CD14-positive monocyte (primary cell): ENCODE data around the gene RABL6. TPM values are rescaled to one million over a fixed set of nuclear protein-coding genes. Genes with fewer than 3 reads are reported as not detected.

Experiments
- DNase-seq, 3 donors: peaks; one replicate each; pipeline ENCODE4 v3.0.0-alpha.2; 2011 to 2022
- H2AFZ ChIP-seq: 2 replicates; pipeline ENCODE4 v1.6.0; 2012; ENCODE audit warnings: mild to moderate bottlenecking, low read depth, low read length, inconsistent platforms; ENCODE audit not compliant: insufficient read depth, poor library complexity, severe bottlenecking
- H3K27ac ChIP-seq, 2 donors: 1 replicate in 1 of 2; 2 replicates in 1 of 2; pipeline ENCODE4 v1.5.1; 2012 to 2013; ENCODE audit warnings: low read length in 2 of 2, control low read depth in 1 of 2, inconsistent platforms in 1 of 2, low read depth in 1 of 2, mild to moderate bottlenecking in 1 of 2
- H3K27me3 ChIP-seq, 2 donors: one replicate each; pipeline versions ENCODE4 v1.6.0 to v1.6.1; 2011 to 2013; ENCODE audit warnings: low read length in 2 of 2; ENCODE audit not compliant: control insufficient read depth in 2 of 2, insufficient read depth in 2 of 2
- H3K36me3 ChIP-seq, 2 donors: replicated peaks in 1 of 2; 1 replicate in 1 of 2; 2 replicates in 1 of 2; pipeline versions ENCODE4 v1.5.1 to v1.6.1; 2012 to 2013; ENCODE audit warnings: low read length in 2 of 2, control low read depth in 1 of 2, inconsistent platforms in 1 of 2, mild to moderate bottlenecking in 1 of 2; ENCODE audit not compliant: insufficient read depth in 2 of 2, control insufficient read depth in 1 of 2
- H3K4me1 ChIP-seq, 2 donors: 1 replicate in 1 of 2; 2 replicates in 1 of 2; pipeline versions ENCODE4 v1.5.1 to v1.6.1; 2012 to 2013; ENCODE audit warnings: low read length in 2 of 2, control low read depth in 1 of 2, inconsistent platforms in 1 of 2, mild to moderate bottlenecking in 1 of 2, moderate library complexity in 1 of 2; ENCODE audit not compliant: insufficient read depth in 2 of 2, control insufficient read depth in 1 of 2
- H3K4me2 ChIP-seq: replicated peaks from 2 replicates; pipeline ENCODE3; 2012; ENCODE audit warnings: low read length, moderate library complexity, mild to moderate bottlenecking; ENCODE audit not compliant: poor library complexity, severe bottlenecking; ENCODE audit errors: extremely low read depth
- H3K4me3 ChIP-seq, 3 experiments: fragments of 200-600 bp in 1 of 3; sonication (generic) in 1 of 3; replicated peaks in 1 of 3; 1 replicate in 2 of 3; 2 replicates in 1 of 3; pipeline ENCODE4 v1.5.1; 2011 to 2013; ENCODE audit warnings: low read length in 3 of 3, mild to moderate bottlenecking in 3 of 3, control low read depth in 2 of 3, low read depth in 2 of 3, inconsistent platforms in 1 of 3, moderate library complexity in 1 of 3
- H3K79me2 ChIP-seq: 2 replicates; pipeline ENCODE4 v1.6.0; 2012; ENCODE audit warnings: mild to moderate bottlenecking, control low read depth, inconsistent platforms, low read length, moderate library complexity; ENCODE audit not compliant: insufficient read depth
- H3K9ac ChIP-seq: 2 replicates; pipeline ENCODE4 v1.6.0; 2017; ENCODE audit warnings: low read length, mild to moderate bottlenecking; ENCODE audit not compliant: insufficient read depth, poor library complexity, severe bottlenecking
- H3K9me3 ChIP-seq, 2 donors: replicated peaks in 1 of 2; 1 replicate in 1 of 2; 2 replicates in 1 of 2; pipeline versions ENCODE4 v1.5.1 to v1.6.1; 2012 to 2013; ENCODE audit warnings: low read length in 2 of 2, control low read depth in 1 of 2; ENCODE audit not compliant: control insufficient read depth in 1 of 2, insufficient read depth in 1 of 2
- H4K20me1 ChIP-seq: 2 replicates; pipeline ENCODE4 v1.6.0; 2012; ENCODE audit warnings: mild to moderate bottlenecking, low read length, control low read depth, moderate library complexity; ENCODE audit not compliant: insufficient read depth
- H3K27ac Mint-ChIP-seq, 7 donors: one replicate each; pipeline ENCODE4 v1.8.0; 2020; ENCODE audit warnings: mild to moderate bottlenecking in 7 of 7, mixed read lengths in 7 of 7, moderate library complexity in 6 of 7, inconsistent platforms in 2 of 7
- H3K27me3 Mint-ChIP-seq, 3 donors: one replicate each; pipeline ENCODE4 v1.8.0; 2021 to 2022; ENCODE audit warnings: low read depth in 3 of 3, mild to moderate bottlenecking in 3 of 3, mixed read lengths in 3 of 3, moderate library complexity in 3 of 3, inconsistent platforms in 1 of 3
- H3K36me3 Mint-ChIP-seq, 2 donors: one replicate each; pipeline ENCODE4 v1.8.0; 2020; ENCODE audit warnings: mixed read lengths in 2 of 2, inconsistent platforms in 1 of 2, mild to moderate bottlenecking in 1 of 2
- H3K4me1 Mint-ChIP-seq: one replicate; pipeline ENCODE4 v1.8.0; 2020; ENCODE audit warnings: mild to moderate bottlenecking, mixed read lengths
- H3K4me3 Mint-ChIP-seq, 2 donors: one replicate each; pipeline ENCODE4 v1.8.0; 2020; ENCODE audit warnings: mild to moderate bottlenecking in 2 of 2, mixed read lengths in 2 of 2, moderate library complexity in 1 of 2
- H3K9me3 Mint-ChIP-seq, 7 donors: one replicate each; pipeline ENCODE4 v1.8.0; 2020 to 2022; ENCODE audit warnings: mixed read lengths in 7 of 7, mild to moderate bottlenecking in 6 of 7, moderate library complexity in 6 of 7, inconsistent platforms in 2 of 7
- WGBS: methylation state at CpG from one replicate; pipeline ENCODE4 v1.1.5; 2013; ENCODE audit warnings: missing lambda C conversion rate; ENCODE audit not compliant: insufficient coverage; 5-methylcytosine and 5-hydroxymethylcytosine counted together
- intact Hi-C, 2 donors: fragments of 100-400 bp; cut with micrococcal nuclease; formaldehyde crosslinking; loops; one replicate each; pipeline versions ENCODE4 v1.15.0 to v1.15.1; 2023
- polyA plus RNA-seq, 3 donors: library from polyadenylated mRNA; depleted of rRNA in 1 of 3; unstranded in 2 of 3; stranded (reverse) in 1 of 3; fragments of 300-500 nt in 2 of 3; fragments of >200 nt in 1 of 3; fragmentation: Illumina TruSeq in 2 of 3; gene quantifications; 1 replicate in 2 of 3; 2 replicates in 1 of 3; pipeline ENCODE4 v1.2.3, GENCODE V29; 2012 to 2021
- TF ChIP-seq, protein P1 (sequence below): fragments of 200-600 bp; IDR thresholded peaks from one replicate; pipeline ENCODE4 v1.8.0; 2022; ENCODE audit warnings: antibody characterized with exemption, mild to moderate bottlenecking

Gene RABL6
- polyA plus RNA-seq, 3 donors, result 6.7 to 30.9 (median 8.1) TPM

DNA sequence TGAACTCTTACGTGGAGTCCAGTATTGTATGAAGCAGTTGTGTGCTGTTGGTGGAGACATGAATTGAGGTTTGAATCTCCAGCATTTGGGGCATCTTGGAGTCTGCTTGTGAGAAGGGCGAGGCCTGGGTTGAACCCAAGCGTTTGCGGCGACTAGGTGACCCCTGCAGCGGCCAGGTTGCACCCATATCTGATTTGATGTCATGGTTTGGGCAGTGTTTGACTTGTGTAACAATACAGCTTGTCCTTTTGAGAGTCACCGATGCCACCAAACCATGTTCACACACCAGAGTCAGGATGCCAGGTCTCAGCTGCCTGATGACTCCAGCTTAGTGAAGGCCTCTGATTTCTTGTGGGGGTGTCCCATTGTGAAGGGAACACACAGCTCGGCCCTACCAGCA is 80.7 kb downstream of the RABL6 start:
- Histone ChIP-seq H4K20me1 (peaks cover 20% of the 10 kb centered on the region), H3K9ac (no peak overlapping the region), H3K27ac (no peak overlapping the region), H3K36me3 (peaks cover 0 to 16% of the 10 kb centered on the region in 2 donors), H3K4me3 (no peak overlapping the region), H3K27me3 (no peaks in the 10 kb centered on the region), H3K79me2 (peaks cover 67% of the 10 kb centered on the region), H3K4me1 (peaks cover 13 to 18% of the 10 kb centered on the region in 2 donors), H3K4me2 (no peak overlapping the region), H2AFZ (no peak overlapping the region), H3K9me3 (no peaks in the 10 kb centered on the region)
- Mint-ChIP-seq H3K36me3 (peaks cover 8 to 23% of the 10 kb centered on the region in 2 donors), H3K27ac (peak overlapping the region in 1 of 7 donors; percentile 8), H3K9me3 (no peaks in the 10 kb centered on the region), H3K4me3 (no peak overlapping the region), H3K27me3 (peaks cover 0 to 2% (median 2%) of the 10 kb centered on the region in 3 donors), H3K4me1 (peaks cover 16% of the 10 kb centered on the region)
- intact Hi-C loops, result loop anchor here in 1 of 2 donors (5.0 kb wide), 1 partner anchor 41 kb away; the partner anchor contains the start of gene PHPT1
- TF ChIP-seq, protein P1, sequence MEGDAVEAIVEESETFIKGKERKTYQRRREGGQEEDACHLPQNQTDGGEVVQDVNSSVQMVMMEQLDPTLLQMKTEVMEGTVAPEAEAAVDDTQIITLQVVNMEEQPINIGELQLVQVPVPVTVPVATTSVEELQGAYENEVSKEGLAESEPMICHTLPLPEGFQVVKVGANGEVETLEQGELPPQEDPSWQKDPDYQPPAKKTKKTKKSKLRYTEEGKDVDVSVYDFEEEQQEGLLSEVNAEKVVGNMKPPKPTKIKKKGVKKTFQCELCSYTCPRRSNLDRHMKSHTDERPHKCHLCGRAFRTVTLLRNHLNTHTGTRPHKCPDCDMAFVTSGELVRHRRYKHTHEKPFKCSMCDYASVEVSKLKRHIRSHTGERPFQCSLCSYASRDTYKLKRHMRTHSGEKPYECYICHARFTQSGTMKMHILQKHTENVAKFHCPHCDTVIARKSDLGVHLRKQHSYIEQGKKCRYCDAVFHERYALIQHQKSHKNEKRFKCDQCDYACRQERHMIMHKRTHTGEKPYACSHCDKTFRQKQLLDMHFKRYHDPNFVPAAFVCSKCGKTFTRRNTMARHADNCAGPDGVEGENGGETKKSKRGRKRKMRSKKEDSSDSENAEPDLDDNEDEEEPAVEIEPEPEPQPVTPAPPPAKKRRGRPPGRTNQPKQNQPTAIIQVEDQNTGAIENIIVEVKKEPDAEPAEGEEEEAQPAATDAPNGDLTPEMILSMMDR, result no peak
- no peak for DNase-seq
- 80% methylated on average over 1 of the region's 8 CpGs for WGBS

DNA sequence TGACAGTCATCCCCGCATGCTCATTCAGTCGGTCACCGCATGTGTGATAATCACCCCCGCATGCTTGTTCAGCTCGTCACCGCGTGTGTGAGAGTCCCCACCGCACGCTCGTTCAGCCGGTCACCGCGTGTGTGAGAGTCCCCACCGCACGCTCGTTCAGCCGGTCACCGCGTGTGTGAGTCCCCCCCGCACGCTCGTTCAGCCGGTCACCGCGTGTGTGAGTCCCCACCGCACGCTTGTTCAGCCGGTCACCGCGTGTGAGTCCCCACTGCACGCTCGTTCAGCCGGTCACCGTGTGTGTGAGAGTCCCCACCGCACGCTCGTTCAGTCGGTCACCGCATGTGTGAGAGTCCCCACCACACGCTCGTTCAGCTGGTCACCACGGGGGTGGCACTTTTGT is 82.1 kb downstream of the RABL6 start:
- H3K27ac Mint-ChIP-seq, result peak overlapping the region in 2 of 7 donors; percentile 25 to 62
- Histone ChIP-seq H4K20me1 (peaks cover 26% of the 10 kb centered on the region), H3K27ac (no peak overlapping the region), H3K9ac (no peak overlapping the region), H3K9me3 (no peaks in the 10 kb centered on the region), H3K4me1 (peaks cover 13 to 18% of the 10 kb centered on the region in 2 donors), H2AFZ (no peak overlapping the region), H3K4me2 (no peak overlapping the region), H3K4me3 (no peak overlapping the region), H3K79me2 (peaks cover 81% of the 10 kb centered on the region), H3K36me3 (peaks cover 0 to 22% of the 10 kb centered on the region in 2 donors), H3K27me3 (no peaks in the 10 kb centered on the region)
- H3K9me3 Mint-ChIP-seq, result no peaks in the 10 kb centered on the region
- DNase-seq, result no peak
- peaks cover 13 to 34% of the 10 kb centered on the region in 2 donors for H3K36me3 Mint-ChIP-seq
- H3K4me3 Mint-ChIP-seq, result no peak overlapping the region
- intact Hi-C loops, result loop anchor here in 1 of 2 donors (5.0 kb wide), 1 partner anchor 43 kb away; the partner anchor contains the start of gene PHPT1
- peaks cover 16% of the 10 kb centered on the region for H3K4me1 Mint-ChIP-seq
- 98% methylated on average over 42 of the region's 42 CpGs for WGBS
- H3K27me3 Mint-ChIP-seq, result peaks cover 0 to 2% (median 1%) of the 10 kb centered on the region in 3 donors
- TF ChIP-seq, protein P1, result no peak
